SK-N-SH (cell line): Measurements from ENCODE around the gene AUTS2. TPM values are rescaled to one million over a fixed set of nuclear protein-coding genes. Genes with fewer than 3 reads are reported as not detected.

Experiments used
- CTCF ChIA-PET: fragments of 300-600, 350-600 bp; formaldehyde crosslinking; extraction: SDS; loops from one replicate; lab custom pipeline; 2021; lab: Yijun Ruan, JAX
- POLR2A ChIA-PET: fragments of 350-600 bp; sonication (Branson Sonifier 250); formaldehyde crosslinking; extraction: SDS; loops from one replicate; lab custom pipeline; 2020; ENCODE audit warnings: antibody characterized with exemption, inconsistent platforms; lab: Yijun Ruan, JAX
- DNase-seq: peaks from one replicate; pipeline ENCODE4 v3.0.0; 2012
- H2AFZ ChIP-seq: fragments of 200-600 bp; sonication (generic); 2 replicates; pipeline ENCODE4 v1.8.1; 2016; ENCODE audit warnings: antibody characterized with exemption, mild to moderate bottlenecking, low read depth
- H3F3A ChIP-seq: fragments of 200-600 bp; sonication (generic); replicated peaks from 2 replicates; pipeline ENCODE3; 2016; ENCODE audit warnings: antibody characterized with exemption, mild to moderate bottlenecking; ENCODE audit not compliant: insufficient read depth
- H3K27ac ChIP-seq, 2 experiments: fragments of 200-500 bp in 1 of 2; fragments of 200-600 bp in 1 of 2; sonication (Bioruptor generic) in 1 of 2; sonication (generic), shearing (Covaris generic) in 1 of 2; 2 replicates each; pipeline versions ENCODE4 v1.5.1 to v1.6.1; 2014 to 2016; ENCODE audit warnings: low read depth in 2 of 2, inconsistent platforms in 1 of 2, low read length in 1 of 2, mild to moderate bottlenecking in 1 of 2, mixed read lengths in 1 of 2
- H3K27me3 ChIP-seq: fragments of 200-600 bp; sonication (generic), shearing (Covaris generic); 2 replicates; pipeline ENCODE4 v1.6.1; 2016; ENCODE audit warnings: mixed run types; ENCODE audit not compliant: insufficient read depth
- H3K36me3 ChIP-seq, 2 experiments: fragments of 200-500 bp in 1 of 2; fragments of 200-600 bp in 1 of 2; sonication (Bioruptor generic) in 1 of 2; sonication (generic) in 1 of 2; replicated peaks in 1 of 2; 2 replicates each; pipeline versions ENCODE3 to v1.5.1; 2014 to 2016; ENCODE audit warnings: low read length in 1 of 2, mild to moderate bottlenecking in 1 of 2; ENCODE audit not compliant: insufficient read depth in 2 of 2, control insufficient read depth in 1 of 2
- H3K4me1 ChIP-seq, 2 experiments: fragments of 200-500 bp in 1 of 2; fragments of 200-600 bp in 1 of 2; sonication (Bioruptor generic) in 1 of 2; sonication (generic), shearing (Covaris generic) in 1 of 2; 2 replicates each; pipeline versions ENCODE4 v1.5.1 to v1.6.1; 2014 to 2016; ENCODE audit warnings: low read depth in 1 of 2, low read length in 1 of 2, mixed run types in 1 of 2; ENCODE audit not compliant: insufficient read depth in 2 of 2, control insufficient read depth in 1 of 2
- H3K4me2 ChIP-seq: fragments of 200-600 bp; sonication (generic), shearing (Covaris generic); 2 replicates; pipeline ENCODE4 v1.6.1; 2017; ENCODE audit warnings: mixed run types
- H3K4me3 ChIP-seq, 2 experiments: fragments of 200-500 bp in 1 of 2; fragments of 200-600 bp in 1 of 2; sonication (Bioruptor generic) in 1 of 2; sonication (generic), shearing (Covaris generic) in 1 of 2; 2 replicates each; pipeline versions ENCODE4 v1.5.1 to v1.8.1; 2014 to 2016; ENCODE audit warnings: low read depth in 2 of 2, inconsistent platforms in 1 of 2, low read length in 1 of 2, mild to moderate bottlenecking in 1 of 2, mixed read lengths in 1 of 2, moderate library complexity in 1 of 2
- H3K79me2 ChIP-seq: fragments of 200-600 bp; sonication (generic); 2 replicates; pipeline ENCODE4 v1.8.1; 2017; ENCODE audit warnings: mild to moderate bottlenecking; ENCODE audit not compliant: insufficient read depth
- H3K9ac ChIP-seq: fragments of 200-600 bp; sonication (generic); 2 replicates; pipeline ENCODE4 v1.6.1; 2017; ENCODE audit warnings: mixed run types
- H3K9me2 ChIP-seq: fragments of 200-600 bp; sonication (generic); 2 replicates; pipeline ENCODE4 v1.6.1; 2017; ENCODE audit warnings: mixed run types
- H3K9me3 ChIP-seq: fragments of 200-600 bp; sonication (generic); 2 replicates; pipeline ENCODE4 v1.6.1; 2017; ENCODE audit warnings: mixed run types, mild to moderate bottlenecking, moderate library complexity
- H4K20me1 ChIP-seq: fragments of 200-600 bp; sonication (generic); 2 replicates; pipeline ENCODE4 v1.6.1; 2017; ENCODE audit warnings: mild to moderate bottlenecking, mixed run types; ENCODE audit not compliant: insufficient read depth
- CHD2 ChIP-seq: fragments of 150-350 bp; IDR thresholded peaks from 2 replicates; pipeline ENCODE4 v1.6.1; 2018; ENCODE audit warnings: low read length; ENCODE audit not compliant: partially characterized antibody
- CTCF ChIP-seq: fragments of 200-600 bp; sonication (generic); IDR thresholded peaks from 2 replicates; pipeline ENCODE4 v1.6.1; 2017; ENCODE audit warnings: antibody characterized with exemption, mild to moderate bottlenecking, moderate library complexity
- IRF3 ChIP-seq: fragments of 150-350 bp; IDR thresholded peaks from 2 replicates; pipeline ENCODE4 v1.6.1; 2016; ENCODE audit warnings: mild to moderate bottlenecking, low read depth, low read length
- MAX ChIP-seq: IDR thresholded peaks from 2 replicates; pipeline ENCODE4 v1.4.0; 2012; ENCODE audit warnings: low read depth
- MEF2A ChIP-seq: IDR thresholded peaks from 2 replicates; pipeline ENCODE4 v1.4.0; 2012; ENCODE audit warnings: low read depth, borderline replicate concordance
- MXI1 ChIP-seq: IDR thresholded peaks from 2 replicates; pipeline ENCODE4 v1.6.1; 2012; ENCODE audit warnings: mild to moderate bottlenecking, low read depth, low read length, improper control_type of control experiment
- NFIC ChIP-seq: IDR thresholded peaks from 2 replicates; pipeline ENCODE4 v1.4.0; 2012; ENCODE audit warnings: borderline replicate concordance
- NRF1 ChIP-seq: IDR thresholded peaks from 2 replicates; pipeline ENCODE4 v1.6.1; 2012; ENCODE audit warnings: low read depth, mild to moderate bottlenecking, low read length
- PBX3 ChIP-seq: IDR thresholded peaks from 2 replicates; pipeline ENCODE4; 2012
- RCOR1 ChIP-seq: fragments of 150-350 bp; IDR thresholded peaks from 2 replicates; pipeline ENCODE4 v1.6.1; 2017; ENCODE audit warnings: antibody characterized with exemption, low read length
- REST ChIP-seq: IDR thresholded peaks from 2 replicates; pipeline ENCODE4 v1.6.1; 2012; ENCODE audit warnings: mild to moderate bottlenecking, low read depth, low read length, moderate library complexity
- RFX5 ChIP-seq: IDR thresholded peaks from 2 replicates; pipeline ENCODE4 v1.6.1; 2012; ENCODE audit warnings: mild to moderate bottlenecking, improper control_type of control experiment, low read length
- RXRA ChIP-seq: IDR thresholded peaks from 2 replicates; pipeline ENCODE4 v1.4.0; 2012; ENCODE audit warnings: low read depth, mild to moderate bottlenecking, borderline replicate concordance
- SIN3A ChIP-seq: IDR thresholded peaks from 2 replicates; pipeline ENCODE4 v1.6.1; 2012; ENCODE audit warnings: low read depth, mild to moderate bottlenecking, low read length, moderate library complexity, borderline replicate concordance
- SMC3 ChIP-seq: IDR thresholded peaks from 2 replicates; pipeline ENCODE4 v1.6.1; 2012; ENCODE audit warnings: low read depth, low read length, improper control_type of control experiment
- TAF1 ChIP-seq: IDR thresholded peaks from 2 replicates; pipeline ENCODE4 v1.6.1; 2012; ENCODE audit warnings: low read depth, mild to moderate bottlenecking, low read length, moderate library complexity, borderline replicate concordance
- TEAD4 ChIP-seq: IDR thresholded peaks from 2 replicates; pipeline ENCODE4 v1.4.0; 2012; ENCODE audit warnings: mild to moderate bottlenecking, borderline replicate concordance; ENCODE audit not compliant: insufficient read depth
- USF2 ChIP-seq: fragments of 150-350 bp; IDR thresholded peaks from 2 replicates; pipeline ENCODE4 v1.6.1; 2017; ENCODE audit warnings: antibody characterized with exemption, low read length, low read depth, borderline replicate concordance
- WGBS: methylation state at CpG from one replicate; pipeline ENCODE4 v1.1.6; 2017; ENCODE audit warnings: low lambda C conversion rate; 5-methylcytosine and 5-hydroxymethylcytosine counted together
- polyA plus RNA-seq, 3 experiments: library from polyadenylated mRNA; depleted of rRNA; stranded (reverse); fragments of >200 nt; gene quantifications; 2 replicates each; pipeline ENCODE4 v1.2.3, GENCODE V29; 2012

The AUTS2 gene
- polyA plus RNA-seq, 1 of the 3 experiments (the other 2 are of a cell fraction) = 15.6 TPM

- ChIA-PET POLR2A (no interaction called here), CTCF (interaction anchor here (0.7 to 1.8 kb wide), 5 partner anchors 9 to 243 kb away, joined by 3 to 4 read pairs (median 4); no protein-coding TSS in a partner anchor)
- Histone ChIP-seq H3K4me1 (peaks cover 0 to 16% of the 10 kb centered on the region in 2 experiments; a peak in 2 of 4 replicates), H3K36me3 (no peaks in the 10 kb centered on the region), H3K9me2 (no peaks in the 10 kb centered on the region), H3K27ac (no peak overlapping the region), H3K4me2 (no peak overlapping the region), H3K27me3 (no peaks in the 10 kb centered on the region), H3K4me3 (no peak overlapping the region), H3K79me2 (peaks cover 3% of the 10 kb centered on the region; the same call in 1 of the 2 replicates), H2AFZ (no peak overlapping the region), H3K9ac (no peak overlapping the region), H3K9me3 (no peaks in the 10 kb centered on the region), H3F3A (no peaks in the 10 kb centered on the region), H4K20me1 (peaks cover 10% of the 10 kb centered on the region)
- WGBS = 91% methylated on average over 2 of the region's 2 CpGs
- no peak for DNase-seq
- TF ChIP-seq NFIC (no peak), SIN3A (no peak), NRF1 (no peak), MXI1 (no peak), REST (no peak), RCOR1 (no peak)
Observed at GRCh38 chr7:69849268-69849667, 251.0 kb downstream of the AUTS2 start.

- Histone ChIP-seq H3K4me1 (peaks cover 4 to 17% of the 10 kb centered on the region in 2 experiments; a peak in 3 of 4 replicates), H3F3A (no peaks in the 10 kb centered on the region), H3K9me2 (no peaks in the 10 kb centered on the region), H3K4me2 (no peak overlapping the region), H3K9ac (no peak overlapping the region), H3K9me3 (no peaks in the 10 kb centered on the region), H2AFZ (no peak overlapping the region), H3K27ac (no peak overlapping the region), H3K79me2 (peaks cover 3% of the 10 kb centered on the region; the same call in 1 of the 2 replicates), H3K4me3 (no peak overlapping the region), H3K27me3 (no peaks in the 10 kb centered on the region), H3K36me3 (no peaks in the 10 kb centered on the region), H4K20me1 (peaks cover 11% of the 10 kb centered on the region)
- DNase-seq = no peak
- CTCF ChIA-PET = interaction anchor here (1.2 kb wide), 1 partner anchor 14 kb away, joined by 4 read pairs; no protein-coding TSS in a partner anchor
- TF ChIP-seq RXRA = no peak
- TF ChIP-seq IRF3 = no peak
- TF ChIP-seq TEAD4 = no peak
- TF ChIP-seq TAF1 = no peak
- TF ChIP-seq MAX = no peak
- no peak for TF ChIP-seq SMC3
- no peak for TF ChIP-seq CHD2
- TF ChIP-seq MEF2A = no peak
- no peak for TF ChIP-seq RFX5
- no peak for TF ChIP-seq SIN3A
- TF ChIP-seq USF2 = no peak
- no peak for TF ChIP-seq PBX3
- TF ChIP-seq CTCF = no peak
- POLR2A ChIA-PET = no interaction called here
- WGBS = 91% methylated on average over 6 of the region's 6 CpGs
Observed at GRCh38 chr7:69857014-69857413, 258.7 kb downstream of the AUTS2 start.
